HG03175 (cell line): ENCODE data around the gene EML4.
A peak's percentile ranks its signal among the peaks of the same experiment; 100 is the strongest.

Experiments
- ATAC-seq: cut with Tn5 transposase; IDR thresholded peaks from one replicate; pipeline ENCODE4 v1.9.1; 2021; ENCODE audit warnings: mild to moderate bottlenecking, moderate library complexity; ENCODE audit not compliant: unreplicated experiment

Gene EML4

GRCh38 chr2:42137125-42137841, 31.9 kb upstream of the EML4 start:
- ATAC-seq: no peak

DNA sequence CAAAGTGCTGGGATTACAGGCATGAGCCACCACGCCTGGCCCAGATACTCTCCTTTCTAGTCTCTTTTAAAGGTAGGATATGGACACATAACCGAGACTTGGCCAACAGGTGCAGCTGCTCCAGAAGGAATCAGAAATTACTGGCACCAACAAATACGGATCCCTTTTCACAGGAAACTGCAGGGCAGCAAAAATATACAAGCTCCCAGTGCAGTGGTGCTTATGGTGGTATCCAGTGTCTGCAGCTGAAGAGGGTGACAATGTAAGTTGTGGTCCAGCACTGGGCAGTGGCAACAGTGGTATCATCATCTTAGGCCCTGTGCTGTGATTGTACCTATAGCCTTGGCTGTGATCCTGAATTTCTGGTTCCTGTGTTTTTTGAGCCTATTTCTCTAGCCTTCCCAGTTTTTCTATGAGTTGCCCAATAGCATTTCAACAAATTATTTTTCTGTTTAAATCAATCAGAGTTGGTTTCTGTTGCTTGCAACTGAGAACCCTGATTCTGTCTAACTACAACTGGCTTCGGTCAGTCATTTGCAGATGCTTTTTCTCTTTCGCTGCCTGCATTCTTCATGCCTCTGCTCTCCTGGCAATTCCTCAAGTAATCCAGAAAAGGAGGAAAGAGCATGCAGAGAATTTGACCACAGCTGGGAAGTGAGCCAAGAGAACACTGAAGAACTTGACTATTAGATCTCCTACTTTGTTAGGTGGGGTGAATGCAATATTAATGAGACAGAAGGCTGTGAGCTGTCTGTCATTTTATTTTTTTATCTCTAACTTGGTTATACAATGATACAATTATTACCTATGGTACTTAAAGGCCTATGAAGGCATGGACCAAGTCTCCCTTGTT, 30.8 kb upstream of the EML4 start:
- ATAC-seq: no peak

DNA sequence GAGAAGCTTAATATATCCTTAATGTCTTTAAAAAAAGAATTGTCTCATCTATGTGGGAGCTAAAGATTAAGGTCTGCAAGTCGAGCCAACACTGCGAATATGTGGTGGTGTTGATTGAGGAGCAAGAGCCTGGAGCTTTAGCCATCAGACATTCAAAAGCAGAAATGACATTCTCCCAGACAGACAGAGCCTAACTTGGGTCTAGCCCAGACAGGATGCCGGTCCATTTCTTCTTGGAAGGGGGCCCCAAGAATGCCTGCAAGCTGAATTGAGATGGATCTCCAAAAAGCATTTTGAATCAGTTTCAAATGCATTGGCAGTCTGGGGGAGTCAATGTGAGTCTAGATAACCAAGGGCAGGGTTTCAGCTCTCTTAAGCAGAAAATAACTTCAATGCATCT, 30.1 kb upstream of the EML4 start:
- no peak for ATAC-seq

GRCh38 chr2:42140496-42140895, 28.7 kb upstream of the EML4 start:
- ATAC-seq: no peak

GRCh38 chr2:42141687-42142546, 27.2 kb upstream of the EML4 start:
- no peak for ATAC-seq

- no peak for ATAC-seq
Measured at GRCh38 chr2:42142547-42143184, 26.5 kb upstream of the EML4 start.

DNA sequence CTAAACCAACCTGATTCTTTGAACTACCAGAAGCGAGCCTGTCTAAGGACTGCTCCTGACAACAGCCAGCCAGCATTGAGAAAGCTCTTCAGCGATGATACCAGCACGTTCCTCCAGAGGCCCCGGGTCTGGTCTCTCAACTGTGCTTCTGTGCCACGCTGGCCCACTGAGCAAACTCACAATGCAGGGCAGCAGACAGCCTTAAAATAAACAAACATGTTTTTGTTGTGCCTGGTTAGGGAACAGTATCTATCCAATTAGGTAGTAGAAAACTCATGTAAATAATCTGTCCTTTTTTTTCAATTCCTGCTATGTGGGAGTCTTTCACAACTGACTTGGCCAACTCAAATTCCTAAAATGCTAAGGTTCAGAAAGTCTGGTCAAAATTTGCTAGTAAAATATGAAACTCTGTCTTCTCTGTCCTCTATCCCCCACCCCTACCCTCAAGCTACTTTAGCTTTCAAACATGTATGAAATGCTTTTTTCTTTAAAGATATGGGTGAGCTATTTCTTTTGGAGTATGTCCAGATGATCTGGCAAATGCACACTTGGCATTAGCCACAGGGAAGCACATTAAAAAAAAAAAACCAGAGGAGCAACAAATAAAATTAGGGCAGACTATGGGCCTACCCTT, 21.4 kb upstream of the EML4 start:
- no peak for ATAC-seq

GRCh38 chr2:42150159-42150558, 19.0 kb upstream of the EML4 start:
- no peak for ATAC-seq

DNA sequence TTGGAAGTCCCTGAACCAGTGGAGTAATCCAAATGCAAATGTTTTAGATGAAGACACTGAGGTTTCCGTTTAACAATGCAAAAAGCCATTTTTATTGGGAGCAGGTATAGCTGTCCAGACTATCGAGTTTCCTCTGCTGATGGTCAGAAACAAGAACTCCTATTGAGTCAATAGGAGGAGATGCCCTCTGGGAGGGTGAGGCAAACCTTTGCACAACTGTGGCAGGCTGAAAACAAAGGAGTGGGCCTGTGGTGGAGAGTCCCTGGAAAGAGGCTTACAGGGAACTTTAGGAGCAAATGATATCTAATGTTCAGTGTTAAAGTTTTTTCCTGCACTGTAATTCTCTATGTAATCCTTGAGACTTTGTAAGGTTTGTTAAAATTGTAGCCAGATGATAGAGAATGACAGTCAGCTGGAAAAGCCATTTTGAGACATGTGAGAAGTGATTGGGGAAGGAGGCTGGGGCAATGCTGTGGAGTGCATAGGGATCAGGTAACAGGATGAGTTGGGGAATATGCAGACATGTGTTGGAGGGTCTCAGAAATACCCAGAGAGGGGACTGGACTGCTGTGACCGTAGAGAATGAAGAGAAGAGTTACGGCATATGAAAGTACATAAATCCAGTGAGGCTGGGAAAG, 15.1 kb upstream of the EML4 start:
- no peak for ATAC-seq

- ATAC-seq: no peak
Measured at GRCh38 chr2:42156721-42157120, 12.4 kb upstream of the EML4 start.

GRCh38 chr2:42161444-42161843, 7.7 kb upstream of the EML4 start:
- ATAC-seq: no peak

DNA sequence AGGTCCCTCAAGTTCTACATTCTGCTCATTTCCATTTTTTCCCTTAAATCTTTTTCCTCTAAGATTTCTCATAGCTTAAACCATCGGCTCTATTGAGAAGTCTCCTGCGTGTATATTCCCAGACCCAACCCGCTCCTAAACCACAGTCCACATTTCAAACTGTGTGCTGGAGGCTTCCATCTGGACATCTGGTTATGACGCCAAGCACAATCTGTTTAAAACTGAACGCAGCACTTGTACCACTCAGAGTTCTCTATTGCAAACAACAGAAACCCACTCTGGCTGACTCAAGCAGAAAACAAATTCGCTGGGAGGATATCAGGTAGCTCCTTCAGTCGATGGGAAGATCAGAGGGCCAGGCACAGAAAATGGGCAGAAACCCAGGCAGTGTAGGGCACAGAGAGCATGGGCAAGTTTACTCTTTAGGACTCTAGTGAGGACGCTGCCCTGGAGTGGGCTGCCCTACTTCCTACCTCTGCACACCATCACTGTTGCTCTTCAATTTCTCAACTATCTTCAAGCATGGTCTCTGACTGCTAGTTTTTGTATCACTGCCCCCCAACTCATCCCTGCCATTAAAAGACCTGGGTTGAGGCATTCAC, 5.6 kb upstream of the EML4 start:
- no peak for ATAC-seq

- no peak for ATAC-seq
Measured at GRCh38 chr2:42164046-42164445, 5.1 kb upstream of the EML4 start.

- ATAC-seq: no peak
Measured at GRCh38 chr2:42164971-42165370, 4.2 kb upstream of the EML4 start.

DNA sequence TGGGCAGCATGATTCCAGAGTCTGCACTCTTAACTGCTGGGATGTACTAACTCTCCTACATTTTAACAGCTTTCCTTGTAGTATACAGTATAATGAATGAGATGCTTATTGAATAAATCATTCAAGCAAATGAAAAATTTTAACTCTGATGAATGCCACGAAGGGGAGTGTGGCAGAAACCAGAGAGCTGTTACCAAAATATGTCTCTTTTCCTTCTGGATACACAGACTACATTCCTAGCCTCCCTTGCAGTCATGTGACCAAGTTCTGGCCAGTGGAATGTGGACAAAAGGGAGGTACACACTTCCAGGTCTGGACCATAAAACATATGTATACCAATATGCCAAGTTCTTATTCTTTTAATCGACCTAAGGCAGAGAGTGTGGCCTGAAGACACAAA, 1.7 kb upstream of the EML4 start:
- ATAC-seq: no peak

GRCh38 chr2:42168459-42169099, 574 bp upstream of the EML4 start:
- no peak for ATAC-seq

DNA sequence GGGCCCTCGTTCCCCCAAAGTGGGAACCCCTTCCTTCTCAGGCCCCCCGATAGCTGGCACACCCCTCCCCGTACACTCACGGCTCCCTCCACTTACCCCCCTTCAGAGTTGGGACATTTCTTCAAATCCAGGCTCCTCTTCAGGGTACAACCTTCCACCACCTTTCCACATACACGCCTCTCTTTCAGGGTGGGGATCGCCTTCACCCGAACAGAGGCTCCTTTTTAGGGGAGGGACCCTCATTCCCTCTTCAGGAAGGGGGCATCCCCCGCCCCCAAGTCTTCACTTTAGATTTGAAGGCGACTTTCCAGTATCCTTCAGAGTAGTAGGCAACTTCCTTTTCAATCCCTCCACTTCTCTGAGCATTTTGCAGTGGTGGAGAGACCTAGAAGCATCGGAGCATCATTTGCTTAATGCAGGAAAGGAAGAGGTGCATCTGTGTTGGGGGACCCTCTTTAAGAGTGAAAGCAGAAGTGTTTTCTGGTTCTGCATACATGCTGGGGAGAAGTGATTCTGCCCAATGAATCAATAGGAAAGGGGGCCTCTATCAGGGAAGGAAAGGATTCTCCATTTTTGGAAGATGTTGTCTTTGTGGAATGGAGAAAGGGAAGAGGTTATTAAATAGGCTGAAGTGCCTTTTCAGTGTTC, 845 bp downstream of the EML4 start:
- peak; percentile 36 for ATAC-seq

DNA sequence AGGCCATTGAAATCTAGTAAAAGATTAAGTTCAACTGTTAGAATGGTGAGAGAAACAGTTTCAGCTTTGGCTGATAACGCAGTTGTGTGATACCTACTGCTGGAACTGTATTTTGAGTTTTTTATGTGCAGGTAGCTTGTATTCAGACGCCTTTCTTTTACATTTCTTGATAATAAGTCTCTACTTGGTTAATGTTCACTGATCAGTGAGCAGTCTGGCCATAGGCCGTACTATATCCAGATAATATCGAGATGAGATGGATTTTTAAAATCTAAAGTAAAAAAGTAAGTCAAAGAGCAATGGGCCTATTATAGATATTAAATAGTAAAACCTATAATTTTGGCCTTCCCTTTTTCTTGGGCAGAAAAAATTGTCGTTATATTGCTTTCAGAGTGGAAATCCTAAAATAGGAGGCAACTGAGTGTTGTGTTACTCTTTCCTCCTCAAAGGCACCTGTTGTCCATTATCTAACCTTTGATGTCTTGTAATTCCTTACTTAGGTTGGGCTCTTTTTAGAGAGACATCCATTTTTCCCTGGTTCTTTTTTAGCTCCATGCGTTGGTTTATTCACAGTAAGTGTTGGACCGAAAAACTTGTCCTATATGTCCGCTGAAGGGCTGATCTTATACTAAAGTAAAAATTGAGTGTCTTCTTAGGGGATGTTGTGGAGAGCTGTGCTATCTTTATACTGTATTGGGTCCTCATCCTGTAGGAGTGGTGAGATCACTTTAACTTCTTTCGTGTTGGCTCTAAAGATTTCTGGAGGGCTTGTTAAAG, 1.7 kb downstream of the EML4 start:
- no peak for ATAC-seq
